HCT116 (cell line): ENCODE results near the gene APC2.

Experiments
- CTCF ChIP-seq, 3 experiments: fragments of 200-600 bp in 1 of 3; sonication (generic) in 1 of 3; IDR thresholded peaks in 2 of 3; conservative IDR thresholded peaks in 1 of 3; 2 replicates each; pipeline ENCODE4 v1.5.1; 2012 to 2017; ENCODE audit warnings: low read depth in 2 of 3, low read length in 2 of 3, antibody characterized with exemption in 1 of 3, borderline replicate concordance in 1 of 3, control low read depth in 1 of 3, mild to moderate bottlenecking in 1 of 3, mixed read lengths in 1 of 3, mixed run types in 1 of 3, moderate library complexity in 1 of 3; ENCODE audit not compliant: insufficient read depth in 1 of 3
- EZH2 ChIP-seq: fragments of 200-600 bp; sonication (generic); IDR thresholded peaks from 2 replicates; pipeline ENCODE4 v1.6.1; 2017; ENCODE audit warnings: antibody characterized with exemption, mixed run types
- YY1 ChIP-seq: IDR thresholded peaks from 2 replicates; pipeline ENCODE4 v1.6.1; 2011; ENCODE audit warnings: low read length, low read depth, moderate library complexity, mild to moderate bottlenecking; ENCODE audit not compliant: insufficient replicate concordance; ENCODE audit errors: extremely low read depth
- ZBTB33 ChIP-seq: IDR thresholded peaks from 2 replicates; pipeline ENCODE4 v1.6.1; 2011; ENCODE audit warnings: mild to moderate bottlenecking, low read length, moderate library complexity; ENCODE audit not compliant: insufficient replicate concordance; ENCODE audit errors: extremely low read depth
- ZFX ChIP-seq: fragments of 450-650 bp; IDR thresholded peaks from 2 replicates; pipeline ENCODE4 v1.6.1; 2017

GRCh38 chr19:1460033-1460995, 10.4 kb downstream of the APC2 start:
- TF ChIP-seq ZFX (no peak), CTCF (IDR thresholded peaks at IDR 0.05 in 2 of 3, conservative IDR thresholded peaks at IDR 0.05 in 1 of 3; ENCODE audit: borderline replicate concordance in 1 of 3, insufficient read depth in 1 of 3, low read depth in 2 of 3, low read length in 2 of 3) (no peak), EZH2 (no peak), YY1 (no peak), ZBTB33 (no peak)
